HUDEP-2 (cell line): Measurements from ENCODE around the gene CEACAM16.
"Not testable (repeated sequence)": the region's sequence is repeated elsewhere in the genome, so short reads cannot be mapped to it uniquely, and the experiment has no call there.

Source experiments
- DNase-seq, 76 experiments: peaks; one replicate each; lab custom pipeline; 2025; ENCODE audit not compliant: unreplicated experiment in 76 of 76; lab: John Stamatoyannopoulos, UW

The CEACAM16 gene

GRCh38 chr19:44675521-44675920 is 23.4 kb upstream of the CEACAM16 start:
- no peak for DNase-seq

- DNase-seq, result no peak
Observed at GRCh38 chr19:44677019-44677811, 21.7 kb upstream of the CEACAM16 start.

- no peak for DNase-seq
Observed at GRCh38 chr19:44680536-44680935, 18.4 kb upstream of the CEACAM16 start.

- DNase-seq, result no peak
Observed at GRCh38 chr19:44681992-44682790, 16.8 kb upstream of the CEACAM16 start.

- DNase-seq, result no peak
Observed at GRCh38 chr19:44682807-44683206, 16.1 kb upstream of the CEACAM16 start.

- DNase-seq, result no peak
Observed at GRCh38 chr19:44683434-44684210, 15.3 kb upstream of the CEACAM16 start.

- not testable (repeated sequence) for DNase-seq
Observed at GRCh38 chr19:44684396-44684795, 14.6 kb upstream of the CEACAM16 start.

GRCh38 chr19:44684892-44685863 is 13.8 kb upstream of the CEACAM16 start:
- DNase-seq, result no peak

GRCh38 chr19:44685877-44686276 is 13.1 kb upstream of the CEACAM16 start:
- DNase-seq, result no peak

GRCh38 chr19:44686896-44687295 is 12.1 kb upstream of the CEACAM16 start:
- no peak for DNase-seq

GRCh38 chr19:44687888-44688287 is 11.1 kb upstream of the CEACAM16 start:
- no peak for DNase-seq

GRCh38 chr19:44689290-44690130 is 9.4 kb upstream of the CEACAM16 start:
- peak in 59 of 76 experiments; percentile 7 to 80 (median 58) for DNase-seq

- no peak for DNase-seq
Observed at GRCh38 chr19:44690131-44690440, 8.9 kb upstream of the CEACAM16 start.

GRCh38 chr19:44692379-44692721 is 6.6 kb upstream of the CEACAM16 start:
- no peak for DNase-seq

- DNase-seq, result peak in 37 of 76 experiments; percentile 5 to 56 (median 23)
Observed at GRCh38 chr19:44694184-44694579, 4.8 kb upstream of the CEACAM16 start.

- DNase-seq, result no peak
Observed at GRCh38 chr19:44696939-44697669, 1.8 kb upstream of the CEACAM16 start.

GRCh38 chr19:44697670-44698034 is 1.3 kb upstream of the CEACAM16 start:
- no peak for DNase-seq

- DNase-seq, result no peak
Observed at GRCh38 chr19:44700547-44700946, 1.6 kb downstream of the CEACAM16 start.

GRCh38 chr19:44701228-44701627 is 2.3 kb downstream of the CEACAM16 start:
- DNase-seq, result no peak
